ENCODE results near the gene CUZD1.
"Not testable (repeated sequence)": the region's sequence is repeated elsewhere in the genome, so short reads cannot be mapped to it uniquely, and the experiment has no call there.

Gene CUZD1

GRCh38 chr10:122845783-122846332, at the start of gene CUZD1:
TSS of gene CUZD1 (minus strand) at chr10:122845857. CDS start at chr10:122845843, 14 bp downstream.
- no peak for DNase-seq

- no peak for DNase-seq
These were observed 48.7 kb upstream of the CUZD1 start for GRCh38 chr10:122894261-122894944.

GRCh38 chr10:122884166-122884565, 38.5 kb upstream of the CUZD1 start:
- no peak for DNase-seq

GRCh38 chr10:122882766-122883165, 37.1 kb upstream of the CUZD1 start:
- no peak for DNase-seq

GRCh38 chr10:122879339-122880273, 33.9 kb upstream of the CUZD1 start, which contains the start of gene FAM24B:
TSS of gene FAM24B (minus strand) at chr10:122879581. CDS start at chr10:122850515, 29,066 bp downstream.
- peak; percentile 96 for DNase-seq

GRCh38 chr10:122878799-122879338, 33.2 kb upstream of the CUZD1 start:
- no peak for DNase-seq

GRCh38 chr10:122877264-122877663, 31.6 kb upstream of the CUZD1 start:
- no peak for DNase-seq

- no peak for DNase-seq
These were observed 30.8 kb upstream of the CUZD1 start for GRCh38 chr10:122876467-122876855.

GRCh38 chr10:122875843-122876466, 30.3 kb upstream of the CUZD1 start:
- no peak for DNase-seq

GRCh38 chr10:122871947-122872346, 26.3 kb upstream of the CUZD1 start:
- not testable (repeated sequence) for DNase-seq

- not testable (repeated sequence) for DNase-seq
These were observed 23.1 kb upstream of the CUZD1 start for GRCh38 chr10:122868768-122869167.

- DNase-seq: not testable (repeated sequence)
These were observed 21.3 kb upstream of the CUZD1 start for GRCh38 chr10:122866757-122867482.

GRCh38 chr10:122864901-122865300, 19.2 kb upstream of the CUZD1 start:
- no peak for DNase-seq

- no peak for DNase-seq
These were observed 18.5 kb upstream of the CUZD1 start for GRCh38 chr10:122864194-122864592.

- DNase-seq: no peak
These were observed 17.8 kb upstream of the CUZD1 start for GRCh38 chr10:122863216-122864193.

- no peak for DNase-seq
These were observed 16.1 kb upstream of the CUZD1 start for GRCh38 chr10:122861711-122862161.

- DNase-seq: no peak
These were observed 13.9 kb upstream of the CUZD1 start for GRCh38 chr10:122859527-122859926.

GRCh38 chr10:122858042-122858441, 12.4 kb upstream of the CUZD1 start:
- DNase-seq: not testable (repeated sequence)

GRCh38 chr10:122856902-122857301, 11.2 kb upstream of the CUZD1 start:
- no peak for DNase-seq

- DNase-seq: no peak
These were observed 10.1 kb upstream of the CUZD1 start for GRCh38 chr10:122855745-122856144.

GRCh38 chr10:122854648-122855047, 9.0 kb upstream of the CUZD1 start:
- DNase-seq: no peak
